DMS 273 (cell line): ENCODE results near the gene CACNA1E.

ENCODE experiments used
- DNase-seq: peaks from one replicate; lab custom pipeline; 2025; ENCODE audit not compliant: unreplicated experiment; lab: John Stamatoyannopoulos, UW

The CACNA1E gene

GRCh38 chr1:181675918-181676190, 192.5 kb downstream of the CACNA1E start:
- no peak for DNase-seq

- DNase-seq, result peak; percentile 55
Observed at GRCh38 chr1:181676269-181676668, 193.0 kb downstream of the CACNA1E start.

DNA sequence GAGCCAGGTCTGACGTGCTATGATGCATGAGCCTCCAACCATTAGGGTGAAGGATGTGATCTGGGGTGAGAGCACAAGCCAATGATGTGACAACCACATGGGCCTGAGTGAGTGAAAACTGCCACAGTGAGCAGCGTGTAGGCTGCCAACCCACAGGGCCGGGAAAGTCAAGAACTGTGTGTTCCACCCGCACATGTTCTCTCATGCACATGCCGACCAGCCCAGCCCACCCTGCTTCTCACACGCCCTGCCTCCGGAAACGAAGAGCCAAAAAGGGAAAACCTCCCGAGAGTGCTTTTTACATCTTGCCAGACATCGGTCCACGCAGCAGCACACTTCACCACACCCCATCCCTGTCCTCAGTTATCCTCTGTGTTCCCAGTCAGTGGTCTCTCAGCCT, 197.0 kb downstream of the CACNA1E start:
- no peak for DNase-seq

DNA sequence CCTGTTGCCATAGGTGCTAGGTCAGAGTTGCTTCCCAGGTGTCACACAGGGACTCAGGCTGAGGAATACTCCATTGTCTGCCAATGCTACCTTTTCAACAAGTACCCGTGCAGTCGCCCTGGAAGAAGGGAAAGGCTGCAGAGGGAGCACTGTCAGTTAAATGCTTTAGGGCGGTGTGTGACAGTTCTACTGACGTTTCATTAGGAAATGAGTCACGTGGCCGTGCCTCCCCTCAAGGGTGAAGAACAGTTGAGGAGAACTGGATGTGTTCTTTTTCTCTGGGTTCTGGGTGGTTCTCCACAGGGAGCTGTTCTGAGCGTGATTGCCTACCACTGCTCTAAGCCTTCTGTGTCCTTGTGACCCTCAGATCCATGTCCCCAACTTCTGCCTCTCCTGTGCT, 197.6 kb downstream of the CACNA1E start:
- no peak for DNase-seq

DNA sequence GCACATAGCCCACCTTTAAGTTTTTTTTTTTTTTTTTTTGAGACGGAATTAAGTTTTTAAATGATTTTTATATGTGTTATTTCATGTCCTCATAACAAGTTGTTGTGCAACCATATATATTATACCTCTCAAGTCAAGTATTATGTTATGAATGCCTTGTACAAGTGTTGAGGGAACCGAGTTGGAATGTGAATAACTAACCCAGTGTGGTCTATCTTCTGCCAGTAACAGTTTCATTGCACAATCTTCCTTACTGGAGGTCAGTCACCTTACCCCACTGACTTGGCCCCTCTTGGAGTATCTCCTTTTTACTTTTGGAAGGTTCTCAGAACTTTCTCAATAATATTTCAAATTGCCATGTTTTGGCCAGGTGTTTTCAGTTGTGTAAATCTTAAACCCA, 201.9 kb downstream of the CACNA1E start:
- DNase-seq, result no peak

DNA sequence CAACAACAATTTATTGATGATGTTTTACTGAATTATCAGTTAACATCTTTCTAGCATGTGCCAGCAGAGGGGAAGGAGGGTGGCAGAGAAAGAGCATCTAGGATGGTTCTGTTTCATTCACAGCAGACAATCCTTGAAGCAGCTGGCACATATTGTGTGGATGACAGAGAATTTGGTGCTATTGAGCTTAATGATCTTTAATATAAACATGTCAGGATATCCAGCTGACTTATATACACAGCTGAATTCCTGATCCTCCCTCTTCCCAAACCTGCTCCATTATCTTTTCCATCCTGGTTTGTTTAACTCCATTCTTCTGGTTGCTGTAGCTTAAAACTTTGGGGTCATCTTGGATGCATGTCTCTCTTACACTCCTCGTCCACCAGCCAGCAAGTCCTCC, 218.6 kb downstream of the CACNA1E start:
- DNase-seq, result no peak

DNA sequence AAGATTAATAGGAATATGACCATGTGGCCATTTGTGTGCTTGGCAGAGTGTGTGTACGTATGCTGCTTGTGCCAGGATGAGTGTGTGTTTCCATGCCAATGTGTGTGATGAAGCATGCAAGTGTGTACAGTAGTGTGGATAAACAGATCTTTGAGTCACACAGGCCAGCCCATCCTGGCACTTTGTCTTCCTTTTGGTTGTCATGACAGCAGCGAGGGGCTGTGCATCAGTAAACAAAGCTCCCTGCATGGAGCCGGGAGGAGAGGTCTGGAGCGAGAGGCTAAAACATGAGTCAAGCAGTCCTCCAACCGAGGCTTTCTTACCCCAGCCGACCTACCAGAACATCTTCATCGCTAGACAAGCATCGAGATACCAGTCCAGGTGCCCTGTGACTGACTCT, 221.2 kb downstream of the CACNA1E start:
- no peak for DNase-seq

- no peak for DNase-seq
Observed at GRCh38 chr1:181711820-181712219, 228.5 kb downstream of the CACNA1E start.

GRCh38 chr1:181712711-181713110, 229.4 kb downstream of the CACNA1E start:
- no peak for DNase-seq

DNA sequence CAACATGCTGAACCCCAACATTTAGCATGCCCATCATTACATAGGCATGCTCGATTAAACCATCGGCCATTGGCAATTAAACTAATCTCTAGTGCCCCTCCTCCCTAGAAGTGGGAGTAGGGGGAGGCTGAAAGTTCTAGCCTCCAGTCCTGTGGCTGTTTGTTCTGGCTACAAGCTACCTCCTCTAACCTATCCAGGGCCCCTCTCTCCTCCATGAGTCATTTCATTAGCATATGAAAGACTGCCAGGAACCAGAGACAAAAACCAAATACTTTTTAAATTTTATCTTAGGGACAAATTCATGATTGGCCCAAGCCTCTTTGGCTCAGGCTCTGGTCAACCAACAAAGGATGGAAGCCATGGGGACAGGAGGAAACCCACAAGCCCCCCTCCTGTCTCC, 231.1 kb downstream of the CACNA1E start:
- no peak for DNase-seq

DNA sequence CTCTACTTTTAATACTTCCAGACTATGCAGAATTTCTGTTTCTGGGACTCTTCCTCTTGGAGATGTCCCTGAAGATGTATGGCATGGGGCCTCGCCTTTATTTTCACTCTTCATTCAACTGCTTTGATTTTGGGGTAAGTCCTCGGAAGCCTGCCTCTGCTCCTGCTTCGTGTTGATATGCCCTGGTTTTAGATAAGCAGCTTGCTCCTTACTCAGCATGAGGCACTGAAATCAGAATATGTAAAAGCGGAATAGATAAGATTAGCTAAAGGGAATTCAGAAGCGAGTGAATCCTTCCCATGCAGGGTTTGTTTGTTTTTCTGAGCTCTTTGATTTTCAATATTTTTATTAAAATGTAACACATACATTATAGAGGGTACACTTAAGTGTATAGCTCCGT, 234.7 kb downstream of the CACNA1E start:
- DNase-seq, result no peak

GRCh38 chr1:181726320-181727012, 243.1 kb downstream of the CACNA1E start:
- DNase-seq, result no peak

- no peak for DNase-seq
Observed at GRCh38 chr1:181730606-181731005, 247.3 kb downstream of the CACNA1E start.

- no peak for DNase-seq
Observed at GRCh38 chr1:181732218-181732990, 249.1 kb downstream of the CACNA1E start.

GRCh38 chr1:181733486-181733885, 250.2 kb downstream of the CACNA1E start:
- DNase-seq, result no peak

DNA sequence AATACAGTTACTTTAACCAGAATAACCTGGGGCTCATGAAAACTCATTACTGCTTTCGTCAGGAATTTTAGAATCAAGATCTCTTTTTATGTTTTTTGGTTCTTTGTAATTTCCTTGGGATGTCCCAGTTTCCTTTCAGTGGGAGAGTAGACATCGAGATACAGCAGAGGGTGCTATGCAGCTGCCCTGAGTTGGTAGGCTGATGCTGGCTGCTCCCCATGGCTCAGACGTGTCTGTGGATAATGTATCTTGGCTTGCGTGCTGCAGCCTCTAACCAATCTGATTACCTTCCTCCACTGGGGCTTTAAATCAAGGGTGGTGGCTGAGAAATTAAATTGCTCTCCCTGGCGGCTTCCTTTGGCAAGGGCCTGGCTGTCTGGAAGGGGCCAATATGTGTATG, 253.7 kb downstream of the CACNA1E start:
- no peak for DNase-seq

DNA sequence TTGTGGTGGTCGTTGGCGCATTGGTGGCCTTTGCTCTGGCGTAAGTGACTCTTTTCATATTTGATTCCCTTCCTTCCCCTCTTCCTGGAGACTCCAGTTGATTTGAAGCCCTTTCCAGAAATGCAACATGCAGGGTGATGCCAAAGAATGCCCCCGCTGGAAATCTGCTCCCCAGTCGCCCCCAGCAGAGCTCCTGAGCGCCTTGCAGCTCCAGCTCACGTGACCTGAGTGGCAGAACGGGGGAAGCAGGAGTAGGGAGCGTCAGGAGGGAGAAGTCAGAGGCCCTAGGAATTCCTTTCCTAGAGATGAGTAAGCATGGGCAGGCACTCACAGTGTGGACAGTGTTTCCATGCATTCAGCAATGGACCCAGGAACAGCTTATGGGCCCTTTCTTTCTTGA, 255.9 kb downstream of the CACNA1E start:
- no peak for DNase-seq

- no peak for DNase-seq
Observed at GRCh38 chr1:181742426-181742825, 259.1 kb downstream of the CACNA1E start.

DNA sequence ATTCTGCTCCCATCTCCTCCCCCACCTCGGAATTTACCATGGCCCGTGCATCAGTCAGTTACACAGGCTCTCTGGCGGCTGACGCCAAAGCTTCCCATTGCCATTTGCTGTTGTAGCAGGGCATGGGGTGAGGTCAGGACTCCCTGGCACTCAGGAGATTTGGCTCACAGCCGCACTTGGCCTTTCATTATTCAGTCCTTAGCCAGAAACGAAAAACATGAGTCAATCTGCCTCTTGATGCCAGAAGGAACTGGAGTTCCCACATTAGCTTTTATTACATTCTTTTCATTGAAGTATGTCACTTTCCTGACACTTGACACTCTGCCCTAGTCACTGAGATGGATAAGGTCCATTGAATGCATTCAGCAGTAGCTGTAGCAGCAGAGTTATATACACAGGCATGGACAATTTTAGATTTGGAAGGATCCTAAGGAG, 260.6 kb downstream of the CACNA1E start:
- DNase-seq, result peak; percentile 2

- no peak for DNase-seq
Observed at GRCh38 chr1:181746224-181746623, 262.9 kb downstream of the CACNA1E start.

DNA sequence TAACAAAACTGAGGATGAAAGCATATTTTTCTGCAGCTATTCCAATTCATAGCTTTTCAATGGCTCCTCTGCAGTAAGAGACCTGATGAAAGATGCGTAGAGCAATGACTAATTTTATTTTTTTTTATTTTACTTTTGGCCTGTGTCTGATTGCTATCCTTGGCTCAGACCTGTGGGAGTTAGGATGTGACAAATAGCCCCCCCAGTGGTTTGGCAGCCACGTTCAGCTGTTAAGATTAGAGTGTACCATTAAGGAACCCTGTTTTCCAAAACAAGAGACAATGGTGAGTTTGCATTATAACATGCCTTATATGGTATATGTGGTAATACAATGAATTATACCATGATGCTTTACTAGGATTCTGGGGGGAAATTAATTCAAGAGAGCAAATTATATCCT, 264.7 kb downstream of the CACNA1E start:
- no peak for DNase-seq

GRCh38 chr1:181754103-181754502, 270.8 kb downstream of the CACNA1E start:
- no peak for DNase-seq

- no peak for DNase-seq
Observed at GRCh38 chr1:181759481-181759880, 276.2 kb downstream of the CACNA1E start.
